Transverse colon (tissue), 4 donors: ENCODE results near the gene PLAAT4. TPM values are rescaled to one million over a fixed set of nuclear protein-coding genes. Genes with fewer than 3 reads are reported as not detected.

ENCODE experiments used
- DNase-seq: peaks from one replicate; pipeline ENCODE4 v3.0.0-alpha.2; 2019
- H3K27ac ChIP-seq, 4 donors: fragments of 200-600 bp; sonication (generic); 2 replicates each; pipeline ENCODE4 v1.5.1; 2016 to 2018; ENCODE audit warnings: inconsistent platforms in 4 of 4
- H3K27me3 ChIP-seq: fragments of 200-600 bp; sonication (generic); 2 replicates; pipeline ENCODE4 v1.5.1; 2017; ENCODE audit warnings: inconsistent platforms
- H3K36me3 ChIP-seq, 4 donors: fragments of 200-600 bp; sonication (generic); 2 replicates each; pipeline ENCODE4 v1.5.1; 2017 to 2019; ENCODE audit warnings: inconsistent platforms in 4 of 4
- H3K4me1 ChIP-seq, 4 donors: fragments of 200-600 bp; sonication (generic); 2 replicates each; pipeline ENCODE4 v1.5.1; 2017 to 2020; ENCODE audit warnings: inconsistent platforms in 4 of 4
- H3K4me3 ChIP-seq, 4 donors: fragments of 200-600 bp; sonication (generic); 1 replicate in 1 of 4; 2 replicates in 3 of 4; pipeline versions ENCODE4 v1.5.1 to v1.6.1; 2017 to 2019; ENCODE audit warnings: inconsistent platforms in 4 of 4
- H3K9me3 ChIP-seq, 2 donors: fragments of 200-600 bp; sonication (generic); 2 replicates each; pipeline ENCODE4 v1.5.1; 2017 to 2019; ENCODE audit warnings: inconsistent platforms in 2 of 2
- EP300 ChIP-seq: sonication (generic); formaldehyde crosslinking; IDR thresholded peaks from one replicate; pipeline ENCODE4 v1.6.1; 2017; ENCODE audit warnings: antibody characterized with exemption, low read depth
- POLR2A ChIP-seq: fragments of 450-650 bp; IDR thresholded peaks from one replicate; pipeline ENCODE4 v1.6.1; 2016; ENCODE audit warnings: antibody characterized with exemption, mild to moderate bottlenecking, moderate library complexity
- POLR2AphosphoS5 ChIP-seq, 3 donors: sonication (generic); formaldehyde crosslinking; IDR thresholded peaks; one replicate each; pipeline ENCODE4 v1.6.1; 2016; ENCODE audit warnings: antibody characterized with exemption in 3 of 3
- WGBS, 2 donors: methylation state at CpG; one replicate each; pipeline ENCODE4 v1.1.5; 2018; ENCODE audit warnings: low coverage in 1 of 2; 5-methylcytosine and 5-hydroxymethylcytosine counted together
- in situ Hi-C, 4 donors: fragments of 200-750 bp; cut with MboI; loops; one replicate each; pipeline versions ENCODE4 v1.15.0 to v1.15.1; 2017; ENCODE audit warnings: low sequenced_read_pairs in 3 of 4, low pct_ligation_motif_present in 1 of 4, low pct_unique_long_range_greater_than_20kb in 1 of 4
- intact Hi-C: fragments of 100-400 bp; cut with DNase I; formaldehyde crosslinking; loops from one replicate; pipeline ENCODE4 v1.15.1; 2023; ENCODE audit warnings: low total_unique reads
- total RNA-seq, 4 donors: library from RNA; depleted of rRNA; stranded (reverse); fragments of >200 nt; gene quantifications; one replicate each; pipeline ENCODE4 v1.1.0, GENCODE V29; 2016
- TF ChIP-seq, protein P1 (sequence below), 5 experiments: fragments of 200-600 bp in 3 of 5; fragments of 450-650 bp in 2 of 5; sonication (generic) in 3 of 5; IDR thresholded peaks; 1 replicate in 2 of 5; 2 replicates in 3 of 5; pipeline ENCODE4 v1.5.1; 2016 to 2017; ENCODE audit warnings: antibody characterized with exemption in 5 of 5, inconsistent platforms in 3 of 5, mild to moderate bottlenecking in 2 of 5, moderate library complexity in 1 of 5

The PLAAT4 gene
- total RNA-seq, 4 donors from 2014 or later: 35.4 to 78.6 (median 40.7) TPM

DNA sequence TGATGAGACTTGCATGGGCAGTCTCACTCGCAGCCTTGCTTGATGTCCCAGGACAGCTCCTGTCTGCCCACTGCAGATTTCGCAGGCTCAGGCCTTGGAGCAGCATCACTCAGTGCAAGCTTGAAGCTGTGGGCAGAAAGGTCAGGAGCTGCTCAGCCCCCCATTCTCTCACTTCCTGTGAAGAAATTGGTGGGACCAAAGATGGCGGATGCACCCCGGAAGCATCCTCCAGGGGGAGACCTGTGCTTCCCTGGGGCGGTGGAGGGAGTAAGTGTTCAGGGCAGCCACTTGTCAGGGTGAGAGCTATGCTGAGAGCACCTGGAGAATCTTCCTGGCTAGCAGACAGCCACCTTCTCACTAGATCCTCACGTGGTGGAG is 15.3 kb downstream of the PLAAT4 start:
- in situ Hi-C loops (no loop called here), intact Hi-C loops (no loop called here)
- H3K9me3 ChIP-seq: no peaks in the 10 kb centered on the region
- H3K4me1 ChIP-seq: peaks cover 0 to 6% (median 2%) of the 10 kb centered on the region in 4 donors
- no peaks in the 10 kb centered on the region for H3K27me3 ChIP-seq
- no peak overlapping the region for H3K4me3 ChIP-seq
- WGBS, 2 donors: 86% methylated on average over 4 of the region's 6 CpGs; no CpG with 5 or more reads in 1 of the 2 donors
- peak overlapping the region in 1 of 4 donors; percentile 0 for H3K27ac ChIP-seq
- no peak for DNase-seq
- TF ChIP-seq EP300 (no peak), POLR2A (no peak), POLR2AphosphoS5 (IDR thresholded peaks at IDR 0.05) (no peak)
- TF ChIP-seq, protein P1, sequence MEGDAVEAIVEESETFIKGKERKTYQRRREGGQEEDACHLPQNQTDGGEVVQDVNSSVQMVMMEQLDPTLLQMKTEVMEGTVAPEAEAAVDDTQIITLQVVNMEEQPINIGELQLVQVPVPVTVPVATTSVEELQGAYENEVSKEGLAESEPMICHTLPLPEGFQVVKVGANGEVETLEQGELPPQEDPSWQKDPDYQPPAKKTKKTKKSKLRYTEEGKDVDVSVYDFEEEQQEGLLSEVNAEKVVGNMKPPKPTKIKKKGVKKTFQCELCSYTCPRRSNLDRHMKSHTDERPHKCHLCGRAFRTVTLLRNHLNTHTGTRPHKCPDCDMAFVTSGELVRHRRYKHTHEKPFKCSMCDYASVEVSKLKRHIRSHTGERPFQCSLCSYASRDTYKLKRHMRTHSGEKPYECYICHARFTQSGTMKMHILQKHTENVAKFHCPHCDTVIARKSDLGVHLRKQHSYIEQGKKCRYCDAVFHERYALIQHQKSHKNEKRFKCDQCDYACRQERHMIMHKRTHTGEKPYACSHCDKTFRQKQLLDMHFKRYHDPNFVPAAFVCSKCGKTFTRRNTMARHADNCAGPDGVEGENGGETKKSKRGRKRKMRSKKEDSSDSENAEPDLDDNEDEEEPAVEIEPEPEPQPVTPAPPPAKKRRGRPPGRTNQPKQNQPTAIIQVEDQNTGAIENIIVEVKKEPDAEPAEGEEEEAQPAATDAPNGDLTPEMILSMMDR (IDR thresholded peaks at IDR 0.05): no peak
- no peaks in the 10 kb centered on the region for H3K36me3 ChIP-seq

DNA sequence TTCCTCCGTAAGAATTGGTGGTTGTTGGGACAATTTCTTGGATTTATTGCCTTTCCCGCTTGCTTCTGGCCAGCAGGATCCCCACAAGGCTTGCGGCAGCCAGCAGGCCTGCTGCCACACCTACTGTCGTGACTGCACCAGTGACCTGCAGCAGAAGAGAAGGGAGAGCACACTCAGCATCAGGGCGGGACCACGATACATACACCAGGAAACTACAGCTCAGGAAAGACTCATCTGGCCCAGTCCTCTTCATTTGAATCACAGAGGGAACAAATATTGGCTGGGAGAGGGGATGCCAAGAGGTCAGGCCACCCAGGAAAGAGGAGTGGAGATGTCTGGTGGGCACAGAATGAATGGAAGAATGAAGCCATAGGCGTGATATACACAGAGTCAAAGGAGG is 16.3 kb downstream of the PLAAT4 start:
- in situ Hi-C loops (no loop called here), intact Hi-C loops (no loop called here)
- WGBS, 2 donors: 51 to 72% methylated on average over 3 to 7 of the region's 7 CpGs
- Histone ChIP-seq H3K9me3 (no peaks in the 10 kb centered on the region), H3K4me3 (no peak overlapping the region), H3K27ac (no peak overlapping the region), H3K27me3 (no peaks in the 10 kb centered on the region), H3K36me3 (no peaks in the 10 kb centered on the region), H3K4me1 (peaks cover 0 to 12% (median 2%) of the 10 kb centered on the region in 4 donors)
- DNase-seq: no peak
- TF ChIP-seq, protein P1 (IDR thresholded peaks at IDR 0.05): no peak
- no peak for TF ChIP-seq POLR2AphosphoS5 (IDR thresholded peaks at IDR 0.05)
- TF ChIP-seq POLR2A: no peak
- TF ChIP-seq EP300: no peak

DNA sequence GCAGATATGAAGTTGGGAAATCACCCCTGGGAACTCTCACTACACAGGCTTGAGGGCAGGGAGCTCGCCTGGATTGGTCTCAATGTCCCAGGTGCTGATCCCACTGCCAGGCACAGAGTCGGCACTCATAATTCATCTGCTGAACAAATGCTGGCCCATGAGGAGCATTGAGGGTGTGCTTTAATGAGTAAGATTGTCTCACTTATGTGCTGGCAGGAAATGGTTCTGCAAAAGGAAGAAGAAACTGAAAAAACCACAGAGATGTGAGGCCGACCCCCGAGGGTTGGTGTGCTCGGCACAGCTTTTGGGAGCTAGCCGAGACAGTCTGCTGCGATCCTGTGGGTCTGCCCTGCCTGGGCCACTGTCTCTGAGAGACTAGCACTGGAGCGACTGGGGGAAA is 17.2 kb downstream of the PLAAT4 start:
- intact Hi-C loops (loop anchor here (1.0 kb wide), 1 partner anchor 33 kb away; no protein-coding TSS in a partner anchor), in situ Hi-C loops (no loop called here)
- Histone ChIP-seq H3K36me3 (no peaks in the 10 kb centered on the region), H3K27ac (peak overlapping the region in 1 of 4 donors; percentile 28), H3K4me1 (peaks cover 0 to 20% (median 2%) of the 10 kb centered on the region in 4 donors), H3K27me3 (no peaks in the 10 kb centered on the region), H3K9me3 (no peaks in the 10 kb centered on the region), H3K4me3 (no peak overlapping the region)
- TF ChIP-seq POLR2AphosphoS5 (IDR thresholded peaks at IDR 0.05): no peak
- no peak for TF ChIP-seq EP300
- no peak for TF ChIP-seq POLR2A
- TF ChIP-seq, protein P1 (IDR thresholded peaks at IDR 0.05): no peak
- 66% methylated on average over 8 of the region's 8 CpGs; no CpG with 5 or more reads in 1 of the 2 donors for WGBS, 2 donors
- DNase-seq: no peak

DNA sequence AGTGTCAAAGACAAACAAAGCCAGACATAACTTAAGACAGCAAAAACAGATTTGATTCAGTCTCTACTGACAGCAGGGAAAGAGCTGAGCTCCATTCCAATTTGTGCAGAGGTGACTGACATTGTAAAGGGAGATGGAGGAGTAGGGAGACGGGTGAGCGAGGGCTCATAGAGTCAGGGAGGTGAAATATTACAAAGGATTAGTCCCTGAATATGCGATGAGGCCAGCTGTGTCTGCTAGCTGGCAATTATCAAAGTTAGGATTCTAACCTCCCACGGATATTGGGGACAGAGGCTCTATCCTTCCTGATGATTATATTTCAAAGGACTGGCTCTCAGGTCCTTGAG is 18.2 kb downstream of the PLAAT4 start:
- 87 to 95% methylated on average over 3 to 4 of the region's 4 CpGs for WGBS, 2 donors
- no peak for DNase-seq
- Histone ChIP-seq H3K27ac (no peak overlapping the region), H3K9me3 (no peaks in the 10 kb centered on the region), H3K27me3 (no peaks in the 10 kb centered on the region), H3K4me1 (peaks cover 0 to 20% (median 2%) of the 10 kb centered on the region in 4 donors), H3K36me3 (no peaks in the 10 kb centered on the region), H3K4me3 (no peak overlapping the region)
- in situ Hi-C loops (no loop called here), intact Hi-C loops (loop anchor here (1.0 kb wide), 1 partner anchor 35 kb away; no protein-coding TSS in a partner anchor)
- TF ChIP-seq, protein P1 (IDR thresholded peaks at IDR 0.05): no peak
- no peak for TF ChIP-seq POLR2A
- no peak for TF ChIP-seq EP300
- TF ChIP-seq POLR2AphosphoS5 (IDR thresholded peaks at IDR 0.05): no peak
